Panc1 (cell line): ENCODE measurements around the gene RSRC2.

ENCODE experiments used
- CTCF ChIP-seq: fragments of 450-650 bp; IDR thresholded peaks from 2 replicates; pipeline ENCODE4 v1.5.1; 2017; ENCODE audit warnings: mild to moderate bottlenecking
- POLR2AphosphoS5 ChIP-seq: IDR thresholded peaks from 2 replicates; pipeline ENCODE4 v1.6.1; 2012; ENCODE audit warnings: mild to moderate bottlenecking, low read depth, low read length, moderate library complexity
- TCF7L2 ChIP-seq: IDR thresholded peaks from 2 replicates; pipeline ENCODE4 v1.6.1; 2011; ENCODE audit warnings: mild to moderate bottlenecking, low read depth, low read length, inconsistent platforms
- TF ChIP-seq, protein P1 (sequence below), 2 experiments: IDR thresholded peaks; 2 replicates each; pipeline ENCODE4 v1.6.1; 2011 to 2012; ENCODE audit warnings: low read depth in 2 of 2, control low read depth in 1 of 2, low read length in 1 of 2, mild to moderate bottlenecking in 1 of 2, moderate library complexity in 1 of 2; ENCODE audit not compliant: insufficient read depth in 1 of 2

DNA sequence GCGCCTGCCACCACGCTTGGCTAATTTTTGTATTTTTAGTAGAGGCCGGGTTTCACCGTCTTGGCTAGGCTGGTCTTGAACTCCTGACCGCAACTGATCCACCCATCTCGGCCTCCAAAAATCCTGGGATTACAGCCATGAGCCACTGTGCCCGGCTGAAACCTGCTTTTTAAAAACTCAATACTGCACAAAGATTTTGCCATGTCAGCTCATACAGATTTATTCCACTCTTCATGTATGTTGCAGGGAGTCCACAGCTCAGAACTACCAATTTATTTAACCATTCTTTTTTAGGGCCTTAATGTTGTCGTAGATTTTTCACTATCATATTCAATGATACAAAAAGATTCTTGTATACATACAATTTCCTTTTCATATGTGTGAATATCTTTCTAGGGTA lies 46.0 kb downstream of the RSRC2 start:
- TF ChIP-seq CTCF: no peak
- TF ChIP-seq POLR2AphosphoS5: no peak
- TF ChIP-seq, protein P1, sequence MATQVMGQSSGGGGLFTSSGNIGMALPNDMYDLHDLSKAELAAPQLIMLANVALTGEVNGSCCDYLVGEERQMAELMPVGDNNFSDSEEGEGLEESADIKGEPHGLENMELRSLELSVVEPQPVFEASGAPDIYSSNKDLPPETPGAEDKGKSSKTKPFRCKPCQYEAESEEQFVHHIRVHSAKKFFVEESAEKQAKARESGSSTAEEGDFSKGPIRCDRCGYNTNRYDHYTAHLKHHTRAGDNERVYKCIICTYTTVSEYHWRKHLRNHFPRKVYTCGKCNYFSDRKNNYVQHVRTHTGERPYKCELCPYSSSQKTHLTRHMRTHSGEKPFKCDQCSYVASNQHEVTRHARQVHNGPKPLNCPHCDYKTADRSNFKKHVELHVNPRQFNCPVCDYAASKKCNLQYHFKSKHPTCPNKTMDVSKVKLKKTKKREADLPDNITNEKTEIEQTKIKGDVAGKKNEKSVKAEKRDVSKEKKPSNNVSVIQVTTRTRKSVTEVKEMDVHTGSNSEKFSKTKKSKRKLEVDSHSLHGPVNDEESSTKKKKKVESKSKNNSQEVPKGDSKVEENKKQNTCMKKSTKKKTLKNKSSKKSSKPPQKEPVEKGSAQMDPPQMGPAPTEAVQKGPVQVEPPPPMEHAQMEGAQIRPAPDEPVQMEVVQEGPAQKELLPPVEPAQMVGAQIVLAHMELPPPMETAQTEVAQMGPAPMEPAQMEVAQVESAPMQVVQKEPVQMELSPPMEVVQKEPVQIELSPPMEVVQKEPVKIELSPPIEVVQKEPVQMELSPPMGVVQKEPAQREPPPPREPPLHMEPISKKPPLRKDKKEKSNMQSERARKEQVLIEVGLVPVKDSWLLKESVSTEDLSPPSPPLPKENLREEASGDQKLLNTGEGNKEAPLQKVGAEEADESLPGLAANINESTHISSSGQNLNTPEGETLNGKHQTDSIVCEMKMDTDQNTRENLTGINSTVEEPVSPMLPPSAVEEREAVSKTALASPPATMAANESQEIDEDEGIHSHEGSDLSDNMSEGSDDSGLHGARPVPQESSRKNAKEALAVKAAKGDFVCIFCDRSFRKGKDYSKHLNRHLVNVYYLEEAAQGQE (IDR thresholded peaks at IDR 0.05; ENCODE audit: insufficient read depth in 1 of 2, low read depth in 2 of 2, low read length in 1 of 2): no peak
- no peak for TF ChIP-seq TCF7L2
